HG02981 (cell line): ENCODE data around the gene SEMA6B.
"Not testable (repeated sequence)": the region's sequence is repeated elsewhere in the genome, so short reads cannot be mapped to it uniquely, and the experiment has no call there.

ENCODE experiments used
- ATAC-seq: cut with Tn5 transposase; IDR thresholded peaks from one replicate; pipeline ENCODE4 v1.9.1; 2021; ENCODE audit warnings: mild to moderate bottlenecking, moderate library complexity; ENCODE audit not compliant: unreplicated experiment

SEMA6B gene

GRCh38 chr19:4553092-4553695 lies 6.3 kb downstream of the SEMA6B start:
- ATAC-seq = no peak

GRCh38 chr19:4552525-4552819 lies 7.0 kb downstream of the SEMA6B start:
- ATAC-seq = no peak

GRCh38 chr19:4550479-4551050 lies 8.9 kb downstream of the SEMA6B start:
- no peak for ATAC-seq

GRCh38 chr19:4550018-4550417 lies 9.5 kb downstream of the SEMA6B start:
- no peak for ATAC-seq

GRCh38 chr19:4548238-4548584 lies 11.3 kb downstream of the SEMA6B start:
- ATAC-seq = no peak

GRCh38 chr19:4547303-4548237 lies 11.9 kb downstream of the SEMA6B start:
- ATAC-seq = no peak

GRCh38 chr19:4543842-4544647 lies 15.4 kb downstream of the SEMA6B start:
- ATAC-seq = no peak

GRCh38 chr19:4542896-4543841 lies 16.3 kb downstream of the SEMA6B start:
- no peak for ATAC-seq

- not testable (repeated sequence) for ATAC-seq
Measured at GRCh38 chr19:4541806-4542145, 17.7 kb downstream of the SEMA6B start.

- no peak for ATAC-seq
Measured at GRCh38 chr19:4541114-4541805, 18.2 kb downstream of the SEMA6B start.

- no peak for ATAC-seq
Measured at GRCh38 chr19:4539693-4540581, 19.5 kb downstream of the SEMA6B start, which contains the start of gene LRG1. Gene LRG1, minus strand, starts transcription at chr19:4540036. Its CDS starts 23 bp downstream, at chr19:4540013.

GRCh38 chr19:4539169-4539692 lies 20.3 kb downstream of the SEMA6B start:
- no peak for ATAC-seq

GRCh38 chr19:4538601-4538954 lies 20.9 kb downstream of the SEMA6B start:
- ATAC-seq = no peak

- no peak for ATAC-seq
Measured at GRCh38 chr19:4537953-4538600, 21.4 kb downstream of the SEMA6B start.

- no peak for ATAC-seq
Measured at GRCh38 chr19:4536798-4537197, 22.7 kb downstream of the SEMA6B start.

GRCh38 chr19:4534836-4535658 lies 24.4 kb downstream of the SEMA6B start, which contains the start of gene PLIN5:
Gene PLIN5, minus strand, starts transcription at chr19:4535224. Its CDS starts 1,150 bp downstream, at chr19:4534074.
- ATAC-seq = no peak

GRCh38 chr19:4533835-4534424 lies 25.6 kb downstream of the SEMA6B start:
- ATAC-seq = no peak
